Erythroblast (primary cell): ENCODE data around the gene NAGK.

Experiments used
- GATA1 ChIP-seq: IDR thresholded peaks from 2 replicates; pipeline ENCODE4 v1.6.1; 2011; ENCODE audit warnings: low read depth, mild to moderate bottlenecking, control low read depth, low read length, moderate library complexity
- POLR2A ChIP-seq: IDR thresholded peaks from 2 replicates; pipeline ENCODE4 v1.6.1; 2011; ENCODE audit warnings: mild to moderate bottlenecking, low read length

DNA sequence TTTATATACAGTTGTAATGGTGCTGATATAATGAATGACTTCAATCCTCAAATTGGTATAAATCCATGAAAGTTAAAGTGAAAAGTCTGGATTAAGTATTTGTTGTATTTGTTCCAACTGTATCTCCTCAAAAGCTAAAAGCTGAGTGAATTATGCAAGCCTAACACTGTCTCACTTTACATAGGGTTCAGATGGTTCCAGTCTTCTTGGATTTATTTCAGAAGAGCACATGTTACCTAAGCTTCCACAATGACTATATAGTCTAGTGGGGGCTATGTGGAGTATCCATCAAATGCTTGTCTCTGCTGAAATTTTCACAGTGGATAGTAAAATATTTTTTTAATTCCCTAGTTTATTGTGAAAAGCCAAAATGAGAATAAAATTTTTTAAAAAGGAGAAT, 48.6 kb downstream of the NAGK start:
- no peak for TF ChIP-seq POLR2A
- no peak for TF ChIP-seq GATA1
